ENCODE data around the gene GNS. TPM values are rescaled to one million over a fixed set of nuclear protein-coding genes. Genes with fewer than 3 reads are reported as not detected.

Gene GNS
- total RNA-seq, 1 donor from 2014 or later: 80.2 TPM

DNA sequence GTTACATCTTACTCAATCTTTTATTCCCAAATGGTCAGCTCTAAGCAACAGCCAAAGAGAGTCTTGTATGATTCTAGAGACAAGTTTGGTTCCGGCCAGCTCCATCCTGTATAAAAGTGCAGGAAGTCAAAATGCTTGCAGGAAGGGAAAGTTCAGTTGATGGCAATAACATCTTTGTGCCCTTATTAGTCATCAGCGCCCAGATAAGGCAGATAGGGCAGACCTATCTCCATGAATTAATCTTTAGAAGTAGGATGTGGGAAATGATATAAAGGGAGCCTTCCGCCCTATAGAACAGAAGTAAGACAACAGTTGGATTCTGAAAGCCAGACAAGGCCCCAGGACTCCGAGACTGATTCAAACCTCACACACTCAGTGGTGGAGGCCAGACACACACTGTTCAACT is 6.4 kb downstream of the GNS start:
- no peak for DNase-seq (ENCODE audit: low spot score)
- no peaks in the 10 kb centered on the region for H3K9me3 Mint-ChIP-seq (ENCODE audit: unreplicated experiment)
- peaks cover 20% of the 10 kb centered on the region for H3K36me3 Mint-ChIP-seq (ENCODE audit: low read depth, unreplicated experiment)
- no peak overlapping the region for H3K4me3 Mint-ChIP-seq (ENCODE audit: unreplicated experiment)
- H3K27ac Mint-ChIP-seq (ENCODE audit: unreplicated experiment): peak overlapping the region; percentile 57
- TF ChIP-seq, protein P1, sequence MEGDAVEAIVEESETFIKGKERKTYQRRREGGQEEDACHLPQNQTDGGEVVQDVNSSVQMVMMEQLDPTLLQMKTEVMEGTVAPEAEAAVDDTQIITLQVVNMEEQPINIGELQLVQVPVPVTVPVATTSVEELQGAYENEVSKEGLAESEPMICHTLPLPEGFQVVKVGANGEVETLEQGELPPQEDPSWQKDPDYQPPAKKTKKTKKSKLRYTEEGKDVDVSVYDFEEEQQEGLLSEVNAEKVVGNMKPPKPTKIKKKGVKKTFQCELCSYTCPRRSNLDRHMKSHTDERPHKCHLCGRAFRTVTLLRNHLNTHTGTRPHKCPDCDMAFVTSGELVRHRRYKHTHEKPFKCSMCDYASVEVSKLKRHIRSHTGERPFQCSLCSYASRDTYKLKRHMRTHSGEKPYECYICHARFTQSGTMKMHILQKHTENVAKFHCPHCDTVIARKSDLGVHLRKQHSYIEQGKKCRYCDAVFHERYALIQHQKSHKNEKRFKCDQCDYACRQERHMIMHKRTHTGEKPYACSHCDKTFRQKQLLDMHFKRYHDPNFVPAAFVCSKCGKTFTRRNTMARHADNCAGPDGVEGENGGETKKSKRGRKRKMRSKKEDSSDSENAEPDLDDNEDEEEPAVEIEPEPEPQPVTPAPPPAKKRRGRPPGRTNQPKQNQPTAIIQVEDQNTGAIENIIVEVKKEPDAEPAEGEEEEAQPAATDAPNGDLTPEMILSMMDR (IDR thresholded peaks at IDR 0.05; ENCODE audit: unreplicated experiment): no peak
- H3K27me3 Mint-ChIP-seq (ENCODE audit: unreplicated experiment): peaks cover 2% of the 10 kb centered on the region
- peaks cover 17% of the 10 kb centered on the region for H3K4me1 Mint-ChIP-seq (ENCODE audit: unreplicated experiment)

DNA sequence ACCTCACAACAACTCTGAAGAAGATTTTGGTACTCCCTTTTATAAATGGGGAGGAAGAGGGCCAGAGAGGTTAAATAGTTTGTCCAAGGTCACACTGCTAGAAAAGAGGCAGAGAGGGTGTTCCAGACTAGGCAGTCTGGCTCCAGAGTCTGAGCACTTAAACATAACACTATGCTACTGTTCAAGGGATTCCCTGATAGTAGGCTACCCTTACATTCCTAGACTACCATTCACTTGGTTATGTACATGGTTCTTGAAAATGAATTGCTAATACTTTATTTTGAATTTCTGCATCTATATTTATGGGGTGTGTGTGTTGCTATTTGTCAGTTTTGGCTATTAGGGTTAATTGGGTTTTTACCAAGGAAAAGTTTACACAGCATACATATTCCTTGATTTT is 7.2 kb downstream of the GNS start:
- TF ChIP-seq, protein P1 (IDR thresholded peaks at IDR 0.05; ENCODE audit: unreplicated experiment): no peak
- Mint-ChIP-seq H3K27me3 (ENCODE audit: unreplicated experiment) (peaks cover 2% of the 10 kb centered on the region), H3K4me1 (ENCODE audit: unreplicated experiment) (peaks cover 13% of the 10 kb centered on the region), H3K9me3 (ENCODE audit: unreplicated experiment) (no peaks in the 10 kb centered on the region), H3K27ac (ENCODE audit: unreplicated experiment) (no peak overlapping the region), H3K36me3 (ENCODE audit: low read depth, unreplicated experiment) (peaks cover 22% of the 10 kb centered on the region), H3K4me3 (ENCODE audit: unreplicated experiment) (no peak overlapping the region)
- no peak for DNase-seq (ENCODE audit: low spot score)

DNA sequence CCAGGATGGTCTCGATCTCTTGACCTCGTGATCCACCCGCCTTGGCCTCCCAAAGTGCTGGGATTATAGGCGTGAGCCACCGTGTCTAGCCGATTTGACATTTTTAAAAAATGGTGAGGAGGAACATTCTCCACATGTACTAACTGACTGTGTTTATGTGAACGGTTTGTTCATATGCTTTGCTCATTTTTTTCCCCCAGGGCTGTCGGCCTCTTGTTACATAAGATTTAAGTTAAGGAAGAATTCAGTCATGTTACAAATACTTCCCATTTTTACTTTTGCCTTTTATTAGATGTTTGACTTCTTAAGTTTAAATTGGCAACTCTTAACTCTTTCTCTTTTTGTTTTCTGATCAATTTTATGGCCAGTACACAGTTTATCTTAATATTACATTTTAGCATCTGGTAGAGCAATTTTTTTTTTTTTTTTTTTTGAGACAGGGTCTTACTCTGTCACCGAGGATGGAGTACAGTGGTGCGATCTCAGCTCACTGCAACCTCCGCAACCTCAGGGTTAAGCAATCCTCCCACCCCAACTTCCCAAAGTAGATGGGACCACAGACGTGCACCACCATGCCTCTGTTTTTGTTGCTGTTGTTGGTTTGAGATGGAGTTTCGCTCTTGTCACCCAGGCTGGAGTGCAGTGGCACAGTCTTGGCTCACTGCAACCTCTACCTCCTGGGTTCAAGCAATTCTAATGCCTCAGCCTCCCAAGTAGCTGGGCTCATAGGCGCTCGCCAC is 9.6 kb downstream of the GNS start:
- DNase-seq (ENCODE audit: low spot score): no peak
- Mint-ChIP-seq H3K27ac (ENCODE audit: unreplicated experiment) (no peak overlapping the region), H3K4me1 (ENCODE audit: unreplicated experiment) (peaks cover 13% of the 10 kb centered on the region), H3K4me3 (ENCODE audit: unreplicated experiment) (peak overlapping the region; percentile 24), H3K36me3 (ENCODE audit: low read depth, unreplicated experiment) (peaks cover 16% of the 10 kb centered on the region), H3K9me3 (ENCODE audit: unreplicated experiment) (no peaks in the 10 kb centered on the region), H3K27me3 (ENCODE audit: unreplicated experiment) (peaks cover 2% of the 10 kb centered on the region)
- TF ChIP-seq, protein P1 (IDR thresholded peaks at IDR 0.05; ENCODE audit: unreplicated experiment): no peak

DNA sequence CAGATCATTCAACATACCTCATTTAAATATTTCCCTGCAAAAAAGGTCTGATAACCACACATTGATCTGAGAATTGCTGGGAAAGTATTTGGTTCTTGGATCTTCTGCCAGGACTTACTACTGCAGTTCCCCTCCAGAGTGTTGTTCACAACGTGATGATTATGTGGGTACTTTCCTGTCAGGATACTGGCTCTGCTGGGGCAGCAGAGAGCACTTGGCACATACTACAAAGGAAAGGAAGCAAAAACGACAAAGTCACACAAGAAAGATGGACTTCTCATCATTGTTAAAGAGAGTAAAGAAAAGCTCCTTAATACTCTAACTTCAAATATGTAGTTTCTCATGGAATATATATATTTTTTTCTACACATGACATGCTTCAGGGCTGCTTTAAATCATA is 11.5 kb downstream of the GNS start:
- peaks cover 2% of the 10 kb centered on the region for H3K27me3 Mint-ChIP-seq (ENCODE audit: unreplicated experiment)
- DNase-seq (ENCODE audit: low spot score): no peak
- peak overlapping the region; percentile 69 for H3K27ac Mint-ChIP-seq (ENCODE audit: unreplicated experiment)

DNA sequence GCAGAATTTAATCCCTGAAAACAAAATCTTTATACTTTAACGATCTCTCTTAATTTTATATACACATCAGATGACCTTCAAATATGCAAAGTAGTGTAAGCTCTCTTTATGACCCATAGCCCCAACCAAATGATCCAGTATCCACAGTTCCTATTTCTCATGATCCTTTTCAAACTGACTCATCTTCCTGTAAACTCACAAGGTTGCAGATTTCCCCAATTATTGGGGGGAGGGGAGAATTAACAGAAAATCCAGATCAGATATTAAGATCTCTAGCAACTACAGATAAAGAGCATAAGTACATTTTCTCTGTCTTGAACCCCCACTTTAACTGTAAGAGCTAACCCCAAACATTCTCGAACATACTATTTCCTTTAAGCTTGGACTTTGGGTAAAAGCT is 12.5 kb downstream of the GNS start:
- no peak for DNase-seq (ENCODE audit: low spot score)
- no peak overlapping the region for H3K27ac Mint-ChIP-seq (ENCODE audit: unreplicated experiment)
- H3K4me1 Mint-ChIP-seq (ENCODE audit: unreplicated experiment): no peaks in the 10 kb centered on the region
- H3K36me3 Mint-ChIP-seq (ENCODE audit: low read depth, unreplicated experiment): peaks cover 23% of the 10 kb centered on the region
- TF ChIP-seq, protein P1 (IDR thresholded peaks at IDR 0.05; ENCODE audit: unreplicated experiment): no peak
- no peaks in the 10 kb centered on the region for H3K9me3 Mint-ChIP-seq (ENCODE audit: unreplicated experiment)
- peaks cover 2% of the 10 kb centered on the region for H3K27me3 Mint-ChIP-seq (ENCODE audit: unreplicated experiment)
- no peak overlapping the region for H3K4me3 Mint-ChIP-seq (ENCODE audit: unreplicated experiment)

More for the DNA sequence above, 11.5 kb downstream of the GNS start:
- Mint-ChIP-seq H3K9me3 (ENCODE audit: unreplicated experiment) (no peaks in the 10 kb centered on the region), H3K4me1 (ENCODE audit: unreplicated experiment) (peaks cover 3% of the 10 kb centered on the region), H3K4me3 (ENCODE audit: unreplicated experiment) (no peak overlapping the region), H3K36me3 (ENCODE audit: low read depth, unreplicated experiment) (peaks cover 18% of the 10 kb centered on the region)
- TF ChIP-seq, protein P1 (IDR thresholded peaks at IDR 0.05; ENCODE audit: unreplicated experiment): no peak
